ENCODE measurements around the gene MYLK4. TPM values are rescaled to one million over a fixed set of nuclear protein-coding genes. Genes with fewer than 3 reads are reported as not detected.

Gene MYLK4
- total and polyA plus RNA-seq, 2 of the 13 experiments (the other 11 are each of a cell fraction or from before 2014, with no cell fraction given), result 0.26 to 0.29 TPM

- TF ChIP-seq RERE (CRISPR knock-in tag; IDR thresholded peaks at IDR 0.05; ENCODE audit: low read depth), result 0 out of 2 replicates have a peak, but pooled peaks have one; percentile 59
- TF ChIP-seq ETV6 (CRISPR knock-in tag; conservative IDR thresholded peaks at IDR 0.05), result peak; percentile 63; the same call in 1 of the 2 replicates
- peak; percentile 90 for TF ChIP-seq ZNF513 (CRISPR knock-in tag; conservative IDR thresholded peaks at IDR 0.05)
- TF ChIP-seq KDM5B (CRISPR knock-in tag; IDR thresholded peaks at IDR 0.05; ENCODE audit: borderline replicate concordance), result peak; percentile 94
Observed at GRCh38 chr6:2765166-2765895, 14.6 kb upstream of the MYLK4 start, which contains the start of gene WRNIP1 (continued).

Measured in HepG2 (cell line).